ENCODE results near the gene ADGRF5.

Gene ADGRF5

GRCh38 chr6:46903175-46903574, 18.6 kb downstream of the ADGRF5 start:
- no peak overlapping the region for H3K56ac ChIP-seq (ENCODE audit: low read length)
- H3K9ac ChIP-seq (ENCODE audit: low read length), result no peak overlapping the region
- peak; percentile 44 for DNase-seq
- no peak overlapping the region for H3K18ac ChIP-seq (ENCODE audit: low read length)
- no peak overlapping the region for H3K4ac ChIP-seq (ENCODE audit: low read depth, low read length)
- no peak overlapping the region for H4K5ac ChIP-seq (ENCODE audit: low read length)
- no peak overlapping the region for H2BK120ac ChIP-seq (ENCODE audit: low read depth, low read length)
- H3K4me1 ChIP-seq (ENCODE audit: control insufficient read depth, low read depth, low read length), result no peaks in the 10 kb centered on the region
- no peak overlapping the region for H2BK15ac ChIP-seq (replicated peaks; ENCODE audit: low read depth)
- H3K23ac ChIP-seq (ENCODE audit: low read length), result no peak overlapping the region
- no peak overlapping the region for H2BK5ac ChIP-seq (ENCODE audit: low read length)
- no peaks in the 10 kb centered on the region for H3K79me2 ChIP-seq (ENCODE audit: control insufficient read depth, insufficient read depth, low read length)
- H3K4me3 ChIP-seq (ENCODE audit: low read length), result no peak overlapping the region
- no peak overlapping the region for H2AK5ac ChIP-seq (ENCODE audit: low read length)
- no CpG with 5 or more reads among the region's 4 CpGs for WGBS (ENCODE audit: extremely low coverage, insufficient coverage, low lambda C conversion rate)
- no peak overlapping the region for H3K4me2 ChIP-seq (ENCODE audit: low read length)
- no peak overlapping the region for H3K27ac ChIP-seq (ENCODE audit: low read depth, low read length)
- no peaks in the 10 kb centered on the region for H3K36me3 ChIP-seq (ENCODE audit: control insufficient read depth, insufficient read depth, low read length)
- no peak overlapping the region for H4K8ac ChIP-seq (ENCODE audit: low read depth, low read length)
- no peaks in the 10 kb centered on the region for H3K79me1 ChIP-seq (ENCODE audit: low read length)
- no peaks in the 10 kb centered on the region for H3K27me3 ChIP-seq (ENCODE audit: insufficient read depth, low read length, poor library complexity)

GRCh38 chr6:46901882-46902314, 19.8 kb downstream of the ADGRF5 start:
- no peak overlapping the region for H2AK5ac ChIP-seq (ENCODE audit: low read length)
- no peak for DNase-seq
- no peak overlapping the region for H2BK15ac ChIP-seq (replicated peaks; ENCODE audit: low read depth)
- no peak overlapping the region for H3K27ac ChIP-seq (ENCODE audit: low read depth, low read length)
- H3K79me1 ChIP-seq (ENCODE audit: low read length), result no peaks in the 10 kb centered on the region
- no peaks in the 10 kb centered on the region for H3K27me3 ChIP-seq (ENCODE audit: insufficient read depth, low read length, poor library complexity)
- H4K5ac ChIP-seq (ENCODE audit: low read length), result no peak overlapping the region
- H3K56ac ChIP-seq (ENCODE audit: low read length), result no peak overlapping the region
- H3K18ac ChIP-seq (ENCODE audit: low read length), result no peak overlapping the region
- H3K9ac ChIP-seq (ENCODE audit: low read length), result no peak overlapping the region
- no peak overlapping the region for H3K4me3 ChIP-seq (ENCODE audit: low read length)
- no peak overlapping the region for H3K4me2 ChIP-seq (ENCODE audit: low read length)
- no peak overlapping the region for H3K23ac ChIP-seq (ENCODE audit: low read length)
- no peaks in the 10 kb centered on the region for H3K79me2 ChIP-seq (ENCODE audit: control insufficient read depth, insufficient read depth, low read length)
- H2BK5ac ChIP-seq (ENCODE audit: low read length), result no peak overlapping the region
- H2BK120ac ChIP-seq (ENCODE audit: low read depth, low read length), result no peak overlapping the region
- no peak overlapping the region for H4K8ac ChIP-seq (ENCODE audit: low read depth, low read length)
- no peaks in the 10 kb centered on the region for H3K36me3 ChIP-seq (ENCODE audit: control insufficient read depth, insufficient read depth, low read length)
- WGBS (ENCODE audit: extremely low coverage, insufficient coverage, low lambda C conversion rate), result 100% methylated on average over 1 of the region's 5 CpGs
- no peaks in the 10 kb centered on the region for H3K4me1 ChIP-seq (ENCODE audit: control insufficient read depth, low read depth, low read length)
- no peak overlapping the region for H3K4ac ChIP-seq (ENCODE audit: low read depth, low read length)

GRCh38 chr6:46900266-46900665, 21.5 kb downstream of the ADGRF5 start:
- H3K9ac ChIP-seq (ENCODE audit: low read length), result no peak overlapping the region
- H2AK5ac ChIP-seq (ENCODE audit: low read length), result no peak overlapping the region
- H2BK120ac ChIP-seq (ENCODE audit: low read depth, low read length), result no peak overlapping the region
- H3K4ac ChIP-seq (ENCODE audit: low read depth, low read length), result no peak overlapping the region
- no peak overlapping the region for H3K27ac ChIP-seq (ENCODE audit: low read depth, low read length)
- no peak overlapping the region for H4K5ac ChIP-seq (ENCODE audit: low read length)
- no peaks in the 10 kb centered on the region for H3K4me1 ChIP-seq (ENCODE audit: control insufficient read depth, low read depth, low read length)
- no peaks in the 10 kb centered on the region for H3K27me3 ChIP-seq (ENCODE audit: insufficient read depth, low read length, poor library complexity)
- no peaks in the 10 kb centered on the region for H3K36me3 ChIP-seq (ENCODE audit: control insufficient read depth, insufficient read depth, low read length)
- no peak overlapping the region for H3K56ac ChIP-seq (ENCODE audit: low read length)
- no peak overlapping the region for H3K4me2 ChIP-seq (ENCODE audit: low read length)
- DNase-seq, result no peak
- no peaks in the 10 kb centered on the region for H3K79me1 ChIP-seq (ENCODE audit: low read length)
- H3K4me3 ChIP-seq (ENCODE audit: low read length), result no peak overlapping the region
- H2BK5ac ChIP-seq (ENCODE audit: low read length), result no peak overlapping the region
- no CpG with 5 or more reads among the region's 3 CpGs for WGBS (ENCODE audit: extremely low coverage, insufficient coverage, low lambda C conversion rate)
- H3K23ac ChIP-seq (ENCODE audit: low read length), result no peak overlapping the region
- no peaks in the 10 kb centered on the region for H3K79me2 ChIP-seq (ENCODE audit: control insufficient read depth, insufficient read depth, low read length)
- H4K8ac ChIP-seq (ENCODE audit: low read depth, low read length), result no peak overlapping the region
- H2BK15ac ChIP-seq (replicated peaks; ENCODE audit: low read depth), result no peak overlapping the region
- no peak overlapping the region for H3K18ac ChIP-seq (ENCODE audit: low read length)

- H4K5ac ChIP-seq (ENCODE audit: low read length), result no peak overlapping the region
- H2BK120ac ChIP-seq (ENCODE audit: low read depth, low read length), result no peak overlapping the region
- no peaks in the 10 kb centered on the region for H3K4me1 ChIP-seq (ENCODE audit: control insufficient read depth, low read depth, low read length)
- no peaks in the 10 kb centered on the region for H3K79me1 ChIP-seq (ENCODE audit: low read length)
- no peak overlapping the region for H3K27ac ChIP-seq (ENCODE audit: low read depth, low read length)
- H2BK5ac ChIP-seq (ENCODE audit: low read length), result no peak overlapping the region
- no peak overlapping the region for H3K4ac ChIP-seq (ENCODE audit: low read depth, low read length)
- peak; percentile 51 for DNase-seq
- H3K79me2 ChIP-seq (ENCODE audit: control insufficient read depth, insufficient read depth, low read length), result no peaks in the 10 kb centered on the region
- H3K4me3 ChIP-seq (ENCODE audit: low read length), result no peak overlapping the region
- no peak overlapping the region for H2AK5ac ChIP-seq (ENCODE audit: low read length)
- H2BK15ac ChIP-seq (replicated peaks; ENCODE audit: low read depth), result no peak overlapping the region
- H3K56ac ChIP-seq (ENCODE audit: low read length), result no peak overlapping the region
- WGBS (ENCODE audit: extremely low coverage, insufficient coverage, low lambda C conversion rate), result no CpG with 5 or more reads among the region's 4 CpGs
- no peak overlapping the region for H3K18ac ChIP-seq (ENCODE audit: low read length)
- H4K8ac ChIP-seq (ENCODE audit: low read depth, low read length), result no peak overlapping the region
- H3K27me3 ChIP-seq (ENCODE audit: insufficient read depth, low read length, poor library complexity), result no peaks in the 10 kb centered on the region
- no peaks in the 10 kb centered on the region for H3K36me3 ChIP-seq (ENCODE audit: control insufficient read depth, insufficient read depth, low read length)
- no peak overlapping the region for H3K23ac ChIP-seq (ENCODE audit: low read length)
- H3K4me2 ChIP-seq (ENCODE audit: low read length), result no peak overlapping the region
- no peak overlapping the region for H3K9ac ChIP-seq (ENCODE audit: low read length)
Observed at GRCh38 chr6:46899659-46900058, 22.1 kb downstream of the ADGRF5 start.

GRCh38 chr6:46898006-46898405, 23.7 kb downstream of the ADGRF5 start:
- H2BK15ac ChIP-seq (replicated peaks; ENCODE audit: low read depth), result no peak overlapping the region
- no peak overlapping the region for H3K9ac ChIP-seq (ENCODE audit: low read length)
- H3K18ac ChIP-seq (ENCODE audit: low read length), result no peak overlapping the region
- H3K36me3 ChIP-seq (ENCODE audit: control insufficient read depth, insufficient read depth, low read length), result no peaks in the 10 kb centered on the region
- peak; percentile 59 for DNase-seq
- H4K5ac ChIP-seq (ENCODE audit: low read length), result no peak overlapping the region
- H3K4me2 ChIP-seq (ENCODE audit: low read length), result no peak overlapping the region
- H2BK120ac ChIP-seq (ENCODE audit: low read depth, low read length), result no peak overlapping the region
- H3K56ac ChIP-seq (ENCODE audit: low read length), result no peak overlapping the region
- no peak overlapping the region for H3K4ac ChIP-seq (ENCODE audit: low read depth, low read length)
- H3K27ac ChIP-seq (ENCODE audit: low read depth, low read length), result no peak overlapping the region
- H3K4me3 ChIP-seq (ENCODE audit: low read length), result no peak overlapping the region
- no peaks in the 10 kb centered on the region for H3K4me1 ChIP-seq (ENCODE audit: control insufficient read depth, low read depth, low read length)
- no peak overlapping the region for H3K23ac ChIP-seq (ENCODE audit: low read length)
- H3K27me3 ChIP-seq (ENCODE audit: insufficient read depth, low read length, poor library complexity), result no peaks in the 10 kb centered on the region
- no peak overlapping the region for H4K8ac ChIP-seq (ENCODE audit: low read depth, low read length)
- no peaks in the 10 kb centered on the region for H3K79me2 ChIP-seq (ENCODE audit: control insufficient read depth, insufficient read depth, low read length)
- H2BK5ac ChIP-seq (ENCODE audit: low read length), result no peak overlapping the region
- H2AK5ac ChIP-seq (ENCODE audit: low read length), result no peak overlapping the region
- no peaks in the 10 kb centered on the region for H3K79me1 ChIP-seq (ENCODE audit: low read length)
- no CpG with 5 or more reads among the region's 2 CpGs for WGBS (ENCODE audit: extremely low coverage, insufficient coverage, low lambda C conversion rate)

GRCh38 chr6:46896871-46897270, 24.9 kb downstream of the ADGRF5 start:
- Histone ChIP-seq H2BK15ac (replicated peaks; ENCODE audit: low read depth) (no peak overlapping the region), H3K4ac (ENCODE audit: low read depth, low read length) (no peak overlapping the region), H3K9ac (ENCODE audit: low read length) (no peak overlapping the region), H2AK5ac (ENCODE audit: low read length) (no peak overlapping the region), H2BK5ac (ENCODE audit: low read length) (no peak overlapping the region), H4K8ac (ENCODE audit: low read depth, low read length) (no peak overlapping the region), H3K23ac (ENCODE audit: low read length) (no peak overlapping the region), H3K79me2 (ENCODE audit: control insufficient read depth, insufficient read depth, low read length) (no peaks in the 10 kb centered on the region), H2BK120ac (ENCODE audit: low read depth, low read length) (no peak overlapping the region), H4K5ac (ENCODE audit: low read length) (no peak overlapping the region), H3K4me2 (ENCODE audit: low read length) (no peak overlapping the region), H3K27me3 (ENCODE audit: insufficient read depth, low read length, poor library complexity) (no peaks in the 10 kb centered on the region), H3K36me3 (ENCODE audit: control insufficient read depth, insufficient read depth, low read length) (no peaks in the 10 kb centered on the region), H3K56ac (ENCODE audit: low read length) (no peak overlapping the region), H3K4me1 (ENCODE audit: control insufficient read depth, low read depth, low read length) (no peaks in the 10 kb centered on the region), H3K79me1 (ENCODE audit: low read length) (no peaks in the 10 kb centered on the region), H3K4me3 (ENCODE audit: low read length) (no peak overlapping the region), H3K27ac (ENCODE audit: low read depth, low read length) (no peak overlapping the region), H3K18ac (ENCODE audit: low read length) (no peak overlapping the region)
- no peak for DNase-seq
